HG02870 (cell line): ENCODE results near the gene ADM.

Experiments used
- ATAC-seq: cut with Tn5 transposase; IDR thresholded peaks from one replicate; pipeline ENCODE4 v1.9.1; 2021; ENCODE audit warnings: mild to moderate bottlenecking, moderate library complexity; ENCODE audit not compliant: unreplicated experiment

ADM gene

DNA sequence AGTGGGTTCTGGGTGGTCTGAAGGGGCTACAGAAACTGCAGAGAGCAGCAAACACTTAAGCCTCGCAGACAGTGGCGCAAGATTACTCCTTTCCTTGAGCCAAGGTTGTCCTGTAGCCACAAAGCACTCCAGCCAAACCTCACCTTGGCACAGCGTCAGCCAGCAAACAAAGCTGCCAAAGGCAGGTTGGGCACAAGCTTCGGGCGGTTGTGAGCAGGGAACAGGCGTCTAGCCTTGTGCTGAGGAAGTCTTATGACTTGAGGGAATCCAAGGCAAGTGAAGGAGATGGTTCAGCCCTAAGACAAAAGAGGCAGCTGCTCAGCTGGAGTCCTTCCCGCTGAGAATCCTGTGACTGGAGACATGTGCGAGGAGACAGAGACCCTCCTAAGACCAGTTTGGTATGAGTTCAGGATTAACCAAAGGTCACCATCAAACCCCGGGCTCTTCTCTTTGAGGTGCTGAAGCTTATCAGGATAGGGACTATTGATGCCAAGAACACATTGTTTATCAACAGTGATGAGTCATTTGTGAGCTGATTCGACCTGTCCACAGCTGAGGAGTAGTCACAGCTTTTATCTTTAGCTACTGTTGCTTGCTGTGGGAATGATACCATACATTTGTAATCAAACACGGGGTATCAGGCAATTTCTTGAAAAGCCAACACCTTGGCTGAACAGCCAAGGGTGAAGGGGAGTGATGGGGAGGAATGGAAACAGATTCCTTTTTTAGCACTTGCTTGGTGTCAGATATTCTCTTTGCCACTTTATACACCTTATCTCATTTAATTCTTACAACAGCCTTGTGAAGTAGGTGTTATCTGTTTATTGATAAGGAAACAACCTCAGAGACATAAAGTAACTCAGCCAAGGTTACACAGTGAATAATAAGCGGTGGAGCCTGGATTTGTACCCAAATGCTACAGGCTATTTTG, 4.6 kb downstream of the ADM start:
- ATAC-seq = no peak

DNA sequence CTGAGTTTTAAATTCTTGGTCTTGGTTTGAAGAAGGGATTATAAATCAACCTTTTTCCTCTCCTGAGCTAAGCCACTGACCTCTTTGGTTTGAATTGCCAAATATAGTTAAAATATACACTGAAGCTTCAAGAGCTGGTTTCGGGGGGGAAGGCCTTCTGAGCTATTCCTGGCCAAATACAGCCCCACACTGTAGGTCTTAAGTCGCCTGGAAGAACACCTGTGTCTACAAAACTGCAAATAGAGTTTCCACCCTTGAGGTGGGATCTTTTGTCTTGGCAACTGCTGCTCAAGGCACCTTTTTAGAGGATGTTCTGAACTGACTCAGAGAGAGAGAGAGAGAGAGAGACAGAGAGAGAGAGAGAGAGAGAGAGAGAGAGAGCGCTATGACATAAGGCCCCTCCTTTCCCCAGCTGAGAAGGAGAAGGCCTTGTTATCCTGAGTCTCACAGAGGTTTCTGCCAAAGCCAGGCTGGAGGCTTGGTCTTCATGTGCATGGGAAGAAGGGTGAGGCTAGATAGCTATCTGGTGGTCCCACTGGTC, 5.5 kb downstream of the ADM start:
- no peak for ATAC-seq

GRCh38 chr11:10311802-10312201, 6.9 kb downstream of the ADM start:
- ATAC-seq = no peak

- ATAC-seq = no peak
Observed at GRCh38 chr11:10314199-10315072, 9.6 kb downstream of the ADM start.

- ATAC-seq = no peak
Observed at GRCh38 chr11:10315083-10315482, 10.2 kb downstream of the ADM start.

GRCh38 chr11:10317151-10317755, 12.4 kb downstream of the ADM start:
- peak; percentile 39 for ATAC-seq

GRCh38 chr11:10317776-10318526, 13.1 kb downstream of the ADM start:
- peak; percentile 59 for ATAC-seq

DNA sequence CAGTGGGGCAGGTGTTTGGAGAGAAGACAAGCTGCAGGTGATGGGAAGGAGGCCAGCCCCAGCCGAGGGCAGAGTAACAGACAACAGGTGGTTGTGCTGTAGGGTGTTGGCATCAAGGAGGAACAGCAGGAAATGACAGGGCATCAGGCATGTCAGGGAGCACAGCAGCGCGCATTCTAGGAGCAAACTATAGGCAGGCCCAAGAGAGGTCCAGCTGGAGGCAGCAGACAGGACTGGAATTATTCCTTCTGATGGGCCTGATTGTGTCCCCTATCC, 13.6 kb downstream of the ADM start:
- no peak for ATAC-seq

GRCh38 chr11:10319702-10320558, 15.1 kb downstream of the ADM start:
- no peak for ATAC-seq

- no peak for ATAC-seq
Observed at GRCh38 chr11:10320736-10321465, 16.0 kb downstream of the ADM start.

DNA sequence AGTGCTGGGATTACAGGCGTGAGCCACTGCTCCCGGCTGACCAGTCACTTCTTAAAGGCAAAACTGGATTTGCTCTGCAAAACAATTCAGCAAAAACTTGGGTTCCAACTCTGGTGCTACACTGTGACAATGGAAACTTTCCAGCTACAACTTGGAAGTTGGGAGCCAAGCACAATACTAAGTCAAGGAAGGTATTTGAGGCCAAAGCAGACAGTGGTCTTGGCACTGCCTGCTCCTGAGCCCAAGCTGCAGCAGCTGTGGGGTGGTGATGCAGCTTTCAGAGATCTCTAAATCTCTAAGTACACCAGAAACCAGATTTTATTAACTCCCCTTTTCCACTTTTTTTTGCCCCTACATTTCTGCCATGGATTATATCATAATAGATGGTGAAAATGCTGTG, 17.5 kb downstream of the ADM start:
- no peak for ATAC-seq

GRCh38 chr11:10322830-10323792, 18.2 kb downstream of the ADM start:
- peak; percentile 43 for ATAC-seq

- ATAC-seq = no peak
Observed at GRCh38 chr11:10323793-10324170, 18.9 kb downstream of the ADM start.

DNA sequence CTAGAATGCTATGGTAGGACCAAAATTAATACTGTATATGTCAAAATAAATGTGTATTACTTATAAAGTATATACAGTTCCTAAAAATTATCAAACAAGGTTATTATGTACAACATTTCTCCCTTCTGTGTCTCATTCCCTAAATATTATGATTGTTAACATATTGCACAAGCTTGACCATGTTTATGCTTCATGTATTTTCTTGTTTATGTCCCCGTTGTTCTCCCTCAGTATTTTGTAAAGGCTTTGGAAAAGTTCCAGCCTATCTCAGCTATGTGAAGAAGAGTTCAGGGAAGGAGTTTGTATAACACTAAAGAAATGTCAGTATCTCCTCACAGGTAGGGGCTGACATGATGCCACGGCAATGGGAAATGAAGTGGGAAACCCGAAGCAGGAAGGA, 19.6 kb downstream of the ADM start:
- ATAC-seq = no peak

DNA sequence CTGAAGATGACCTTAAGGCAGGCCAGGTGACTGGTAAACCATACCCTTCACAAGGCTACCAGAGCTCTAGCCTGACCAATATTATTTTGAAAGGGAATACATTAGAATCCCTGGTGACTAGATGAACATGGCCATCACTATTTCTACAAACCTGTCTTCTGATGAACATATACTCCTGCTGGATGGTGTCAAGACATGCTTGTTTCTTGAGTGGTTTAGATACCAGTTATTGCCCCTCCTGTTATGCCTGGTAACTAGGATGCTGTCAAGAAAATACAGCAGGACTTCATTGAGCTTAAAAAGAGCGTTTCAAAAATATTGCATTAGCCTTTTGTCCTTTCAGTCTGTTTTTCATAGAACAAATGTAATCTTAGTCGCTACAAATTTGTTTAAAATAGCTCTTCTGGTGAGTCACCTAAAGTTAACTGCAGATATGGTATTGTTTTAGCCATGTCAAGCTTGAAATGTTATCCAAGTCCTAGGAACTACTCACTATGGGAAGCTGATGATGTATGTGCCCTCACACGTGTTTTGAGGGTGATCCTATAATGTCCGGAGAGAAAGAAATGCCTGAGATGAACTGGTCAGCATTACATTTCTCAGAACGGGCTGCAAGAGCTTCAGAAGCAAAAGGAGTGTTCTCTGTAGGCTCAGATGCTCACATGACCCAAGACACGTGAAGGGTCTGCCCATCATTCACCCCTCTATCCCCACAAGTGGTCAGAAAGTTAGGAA, 20.6 kb downstream of the ADM start:
- ATAC-seq = no peak

DNA sequence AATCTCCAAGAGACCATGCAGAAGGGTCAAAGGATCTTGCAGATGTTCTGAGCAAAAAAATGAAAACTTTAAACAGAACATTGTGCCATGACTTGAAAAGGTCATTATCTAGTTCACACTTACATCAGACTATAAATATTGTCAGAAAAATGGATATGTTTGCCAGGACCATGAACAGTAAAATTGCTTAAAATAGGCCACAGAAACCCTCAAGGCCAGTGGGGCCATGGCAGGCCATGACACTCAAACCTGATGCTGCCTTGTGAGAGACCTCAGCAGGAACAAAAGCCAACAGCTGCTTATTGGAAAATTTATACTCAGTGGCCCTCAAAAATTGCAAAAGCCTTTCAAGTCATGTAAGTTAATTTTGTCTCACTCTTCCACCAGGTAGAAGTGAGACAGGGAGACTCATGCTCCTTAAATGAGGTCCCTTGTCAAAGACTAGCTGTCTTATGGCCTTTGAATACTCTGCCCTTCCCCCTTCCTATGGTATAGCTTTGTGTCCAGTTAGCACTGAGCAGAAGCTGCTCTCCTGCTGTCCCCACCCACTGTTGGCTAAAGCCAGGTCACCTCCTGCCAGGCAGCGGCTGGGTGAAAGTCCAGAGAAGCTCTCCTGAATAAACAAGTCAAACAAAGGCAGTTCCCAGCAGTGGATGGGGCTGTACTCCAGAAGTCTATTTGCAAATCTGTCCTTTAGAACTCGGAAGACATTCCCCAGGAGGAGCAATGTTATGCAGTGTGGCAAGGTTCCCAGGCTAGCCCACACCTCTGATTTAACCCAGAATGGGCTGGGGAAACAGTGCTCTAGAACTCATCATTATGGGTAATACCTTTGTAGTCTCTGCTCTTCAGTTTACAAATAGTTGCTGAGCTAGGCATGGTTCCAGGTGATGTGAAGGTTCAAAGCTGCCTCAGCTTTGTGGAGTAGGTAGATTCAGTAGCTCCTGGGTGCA, 21.4 kb downstream of the ADM start:
- no peak for ATAC-seq
